ENCODE measurements around the gene TIAM2. TPM values are rescaled to one million over a fixed set of nuclear protein-coding genes. Genes with fewer than 3 reads are reported as not detected.

The TIAM2 gene
- total RNA-seq, 4 donors from 2014 or later = 25.7 to 77.1 (median 56.6) TPM

GRCh38 chr6:155173488-155173887, 178.4 kb downstream of the TIAM2 start:
- H3K27ac ChIP-seq = no peak overlapping the region
- no peaks in the 10 kb centered on the region for H3K36me3 ChIP-seq
- DNase-seq = no peak
- no peaks in the 10 kb centered on the region for H3K27me3 ChIP-seq
- TF ChIP-seq CTCF (IDR thresholded peaks at IDR 0.05) = no peak
- no peak for TF ChIP-seq POLR2A (IDR thresholded peaks at IDR 0.05)
- intact Hi-C loops (cut with DNase I; ENCODE audit: low total_unique reads) = loop anchor here (10.0 kb wide), 1 partner anchor 71 kb away; no protein-coding TSS in a partner anchor
- H3K4me3 ChIP-seq = no peak overlapping the region
- H3K9me3 ChIP-seq = no peaks in the 10 kb centered on the region
- H3K4me1 ChIP-seq = no peaks in the 10 kb centered on the region

- Histone ChIP-seq H3K27ac (no peak overlapping the region), H3K27me3 (no peaks in the 10 kb centered on the region), H3K4me1 (no peaks in the 10 kb centered on the region), H3K4me3 (no peak overlapping the region), H3K36me3 (no peaks in the 10 kb centered on the region), H3K9me3 (no peaks in the 10 kb centered on the region)
- intact Hi-C loops (cut with DNase I; ENCODE audit: low total_unique reads) = loop anchor here (10.0 kb wide), 1 partner anchor 70 kb away; no protein-coding TSS in a partner anchor
- DNase-seq = peak; percentile 35 to 50
- TF ChIP-seq CTCF (IDR thresholded peaks at IDR 0.05) = peak; percentile 48 to 63 (median 60)
- no peak for TF ChIP-seq POLR2A (IDR thresholded peaks at IDR 0.05)
Observed at GRCh38 chr6:155174576-155175211, 179.6 kb downstream of the TIAM2 start.

GRCh38 chr6:155177363-155177961, 182.3 kb downstream of the TIAM2 start:
- no peaks in the 10 kb centered on the region for H3K27me3 ChIP-seq
- no peaks in the 10 kb centered on the region for H3K4me1 ChIP-seq
- H3K36me3 ChIP-seq = no peaks in the 10 kb centered on the region
- no peaks in the 10 kb centered on the region for H3K9me3 ChIP-seq
- TF ChIP-seq CTCF (IDR thresholded peaks at IDR 0.05) (peak; percentile 63 to 79 (median 77)), POLR2A (IDR thresholded peaks at IDR 0.05) (no peak)
- DNase-seq = peak in 1 of 2 donors; percentile 60
- H3K4me3 ChIP-seq = no peak overlapping the region
- H3K27ac ChIP-seq = no peak overlapping the region
- intact Hi-C loops (cut with DNase I; ENCODE audit: low total_unique reads) = loop anchor here (10.0 kb wide), 1 partner anchor 67 kb away; no protein-coding TSS in a partner anchor

- Histone ChIP-seq H3K36me3 (no peaks in the 10 kb centered on the region), H3K27me3 (no peaks in the 10 kb centered on the region), H3K4me3 (no peak overlapping the region), H3K9me3 (no peaks in the 10 kb centered on the region), H3K27ac (no peak overlapping the region), H3K4me1 (no peaks in the 10 kb centered on the region)
- TF ChIP-seq CTCF (IDR thresholded peaks at IDR 0.05) (no peak), POLR2A (IDR thresholded peaks at IDR 0.05) (no peak)
- DNase-seq = no peak
- intact Hi-C loops (cut with DNase I; ENCODE audit: low total_unique reads) = no loop called here
Observed at GRCh38 chr6:155181498-155181897, 186.4 kb downstream of the TIAM2 start.

GRCh38 chr6:155182103-155182502, 187.0 kb downstream of the TIAM2 start:
- DNase-seq = no peak
- Histone ChIP-seq H3K9me3 (no peaks in the 10 kb centered on the region), H3K4me3 (no peak overlapping the region), H3K27ac (no peak overlapping the region), H3K27me3 (no peaks in the 10 kb centered on the region), H3K4me1 (no peaks in the 10 kb centered on the region), H3K36me3 (no peaks in the 10 kb centered on the region)
- intact Hi-C loops (cut with DNase I; ENCODE audit: low total_unique reads) = no loop called here
- TF ChIP-seq CTCF (IDR thresholded peaks at IDR 0.05) (no peak), POLR2A (IDR thresholded peaks at IDR 0.05) (no peak)

Data from uterus (tissue), 4 donors.